Thyroid gland (tissue), 4 donors: Measurements from ENCODE around the gene TOP2B.

ENCODE experiments used
- POLR2A ChIP-seq, 2 donors: fragments of 450-650 bp; IDR thresholded peaks; one replicate each; pipeline ENCODE4 v1.6.1; 2017; ENCODE audit warnings: antibody characterized with exemption in 2 of 2, mild to moderate bottlenecking in 2 of 2, moderate library complexity in 1 of 2
- TF ChIP-seq, protein P1 (sequence below), 6 experiments: fragments of 200-600 bp in 3 of 6; fragments of 450-650 bp in 3 of 6; sonication (generic) in 3 of 6; IDR thresholded peaks; one replicate each; pipeline ENCODE4 v1.5.1; 2016 to 2019; ENCODE audit warnings: antibody characterized with exemption in 6 of 6, mild to moderate bottlenecking in 2 of 6, inconsistent platforms in 1 of 6, moderate library complexity in 1 of 6

- TF ChIP-seq, protein P1, sequence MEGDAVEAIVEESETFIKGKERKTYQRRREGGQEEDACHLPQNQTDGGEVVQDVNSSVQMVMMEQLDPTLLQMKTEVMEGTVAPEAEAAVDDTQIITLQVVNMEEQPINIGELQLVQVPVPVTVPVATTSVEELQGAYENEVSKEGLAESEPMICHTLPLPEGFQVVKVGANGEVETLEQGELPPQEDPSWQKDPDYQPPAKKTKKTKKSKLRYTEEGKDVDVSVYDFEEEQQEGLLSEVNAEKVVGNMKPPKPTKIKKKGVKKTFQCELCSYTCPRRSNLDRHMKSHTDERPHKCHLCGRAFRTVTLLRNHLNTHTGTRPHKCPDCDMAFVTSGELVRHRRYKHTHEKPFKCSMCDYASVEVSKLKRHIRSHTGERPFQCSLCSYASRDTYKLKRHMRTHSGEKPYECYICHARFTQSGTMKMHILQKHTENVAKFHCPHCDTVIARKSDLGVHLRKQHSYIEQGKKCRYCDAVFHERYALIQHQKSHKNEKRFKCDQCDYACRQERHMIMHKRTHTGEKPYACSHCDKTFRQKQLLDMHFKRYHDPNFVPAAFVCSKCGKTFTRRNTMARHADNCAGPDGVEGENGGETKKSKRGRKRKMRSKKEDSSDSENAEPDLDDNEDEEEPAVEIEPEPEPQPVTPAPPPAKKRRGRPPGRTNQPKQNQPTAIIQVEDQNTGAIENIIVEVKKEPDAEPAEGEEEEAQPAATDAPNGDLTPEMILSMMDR (IDR thresholded peaks at IDR 0.05) = no peak
- no peak for TF ChIP-seq POLR2A (IDR thresholded peaks at IDR 0.05)
Observed at GRCh38 chr3:25567388-25567787, 97.3 kb downstream of the TOP2B start.
